NCI-H69 (cell line): ENCODE data around the gene CTNNBL1.
"Not testable (repeated sequence)": the region's sequence is repeated elsewhere in the genome, so short reads cannot be mapped to it uniquely, and the experiment has no call there.

ENCODE experiments used
- DNase-seq: peaks from one replicate; lab custom pipeline; 2025; lab: John Stamatoyannopoulos, UW

CTNNBL1 gene

DNA sequence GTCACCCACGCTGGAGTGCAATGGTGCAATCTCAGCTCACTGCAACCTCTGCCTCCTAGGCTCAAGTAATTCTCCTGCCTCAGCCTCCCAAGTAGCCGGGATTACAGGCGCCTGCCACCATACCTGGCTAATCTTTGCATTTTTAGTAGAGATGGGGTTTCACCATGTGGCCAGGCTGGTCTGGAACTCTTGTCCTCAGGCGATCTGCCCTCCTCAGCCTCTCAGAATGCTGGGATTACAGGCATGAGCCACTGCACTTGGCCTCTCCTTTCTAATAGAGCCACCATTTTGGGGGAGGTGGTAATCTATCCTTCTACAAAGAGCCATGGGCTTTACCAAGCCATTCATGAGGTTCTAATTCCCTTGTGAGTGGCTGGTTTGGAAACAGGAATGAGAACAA is 14.1 kb upstream of the CTNNBL1 start:
- DNase-seq = not testable (repeated sequence)

DNA sequence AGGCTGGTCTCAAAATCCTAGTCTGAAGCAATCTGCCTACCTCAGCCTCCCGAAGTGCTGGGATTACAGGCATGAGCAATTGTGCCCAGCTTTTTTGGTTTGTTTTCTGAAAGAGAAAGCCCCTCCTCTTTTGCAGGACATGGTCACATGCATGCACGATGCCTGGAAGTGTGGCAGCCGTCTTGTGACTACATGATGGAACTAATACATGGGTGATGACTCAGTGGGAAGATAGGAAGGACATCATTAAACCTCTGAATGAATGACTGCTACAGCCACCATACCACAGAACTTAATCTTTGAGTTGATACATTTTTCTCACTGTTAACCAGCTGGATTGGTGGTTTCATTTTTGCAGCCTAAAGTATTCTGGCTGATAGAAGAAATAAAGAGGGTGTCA is 13.4 kb upstream of the CTNNBL1 start:
- no peak for DNase-seq

DNA sequence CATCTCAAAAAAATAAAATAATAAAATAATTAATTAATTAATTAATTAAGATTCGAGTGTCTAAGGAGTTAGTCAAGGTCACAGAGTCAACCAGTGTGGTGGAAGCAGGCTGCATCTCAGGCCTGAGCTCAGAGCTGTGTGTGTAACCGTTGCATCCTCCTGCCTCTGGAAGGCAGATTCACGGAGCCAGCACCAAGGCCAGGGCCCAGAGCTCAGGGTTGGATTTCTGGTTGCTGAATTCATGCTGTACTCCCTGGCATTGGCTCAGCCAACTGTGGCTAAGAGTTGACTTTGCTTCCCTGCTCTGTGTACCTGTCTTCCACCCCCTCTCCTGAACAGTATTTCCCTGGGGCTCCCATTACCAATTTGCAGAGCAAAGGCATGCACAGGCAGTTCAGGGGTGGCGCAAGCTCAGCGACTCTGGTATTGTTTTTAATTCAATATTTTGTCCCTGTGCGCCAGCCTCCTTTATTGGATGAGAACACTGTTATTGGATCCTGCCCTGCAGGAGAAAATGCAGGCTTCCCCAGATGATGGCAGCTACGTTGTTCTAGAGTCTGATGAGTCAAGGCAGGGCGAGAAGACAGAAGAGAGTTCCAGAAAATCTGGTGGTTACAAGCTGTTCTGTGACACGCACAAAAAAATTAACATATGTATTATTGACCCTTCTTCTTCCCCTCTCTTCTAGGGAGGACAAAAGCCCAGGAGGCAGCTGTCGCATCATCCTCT is 12.3 kb upstream of the CTNNBL1 start:
- no peak for DNase-seq

DNA sequence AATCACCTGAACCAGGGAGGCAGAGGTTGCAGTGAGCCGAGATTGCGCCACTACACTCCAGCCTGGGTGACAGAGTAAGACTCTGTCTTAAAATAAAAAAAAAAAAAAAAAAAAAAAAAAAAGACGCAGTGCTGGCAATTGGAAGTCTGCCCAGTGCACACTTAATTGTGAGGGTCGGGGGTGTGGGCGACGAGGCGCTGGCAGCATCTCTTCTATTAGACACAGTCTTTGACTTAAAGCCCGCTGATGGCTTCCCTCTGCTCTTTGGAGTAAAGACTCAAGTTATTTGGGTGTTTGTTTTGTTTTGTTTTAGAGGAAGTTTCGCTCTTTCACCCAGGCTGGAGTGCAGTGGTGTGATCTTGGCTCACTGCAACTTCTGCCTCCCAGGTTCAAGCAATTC is 10.7 kb upstream of the CTNNBL1 start:
- not testable (repeated sequence) for DNase-seq

GRCh38 chr20:37686762-37687477 is 6.9 kb upstream of the CTNNBL1 start:
- DNase-seq = no peak

DNA sequence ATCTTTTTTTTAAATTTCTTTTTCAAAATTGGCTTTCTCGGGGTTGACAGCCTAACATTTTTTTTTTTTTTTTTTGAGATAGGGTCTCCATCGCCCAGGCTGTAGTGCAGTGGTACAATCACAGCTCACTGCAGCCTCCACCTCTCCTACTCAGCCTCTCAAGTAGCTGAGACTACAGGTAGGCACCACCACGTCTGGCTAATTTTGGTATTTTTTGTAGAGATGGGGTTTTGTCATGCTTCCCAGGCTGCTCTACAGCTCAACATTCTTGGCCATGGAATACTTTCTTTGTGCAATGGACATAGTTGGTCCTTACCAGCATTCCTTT is 6.4 kb upstream of the CTNNBL1 start:
- no peak for DNase-seq

DNA sequence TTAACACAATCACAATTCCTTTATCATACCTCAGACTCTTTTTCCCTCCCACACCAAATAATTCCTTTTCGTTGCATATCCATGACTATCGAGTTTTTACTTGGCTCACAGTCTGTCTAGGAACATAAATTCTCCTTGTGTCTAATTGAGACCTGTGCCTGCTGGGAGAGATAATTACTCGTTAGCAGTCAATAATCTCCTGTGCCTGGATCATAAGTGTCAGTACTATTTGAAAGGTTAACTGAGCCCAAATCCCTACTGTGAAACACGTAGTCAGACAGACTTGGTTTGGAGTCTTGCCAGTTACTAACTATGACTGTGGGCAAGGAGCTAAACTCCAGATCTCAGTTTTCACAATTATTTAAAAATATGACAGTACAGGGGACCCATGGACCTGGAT is 5.7 kb upstream of the CTNNBL1 start:
- peak; percentile 84 for DNase-seq

DNA sequence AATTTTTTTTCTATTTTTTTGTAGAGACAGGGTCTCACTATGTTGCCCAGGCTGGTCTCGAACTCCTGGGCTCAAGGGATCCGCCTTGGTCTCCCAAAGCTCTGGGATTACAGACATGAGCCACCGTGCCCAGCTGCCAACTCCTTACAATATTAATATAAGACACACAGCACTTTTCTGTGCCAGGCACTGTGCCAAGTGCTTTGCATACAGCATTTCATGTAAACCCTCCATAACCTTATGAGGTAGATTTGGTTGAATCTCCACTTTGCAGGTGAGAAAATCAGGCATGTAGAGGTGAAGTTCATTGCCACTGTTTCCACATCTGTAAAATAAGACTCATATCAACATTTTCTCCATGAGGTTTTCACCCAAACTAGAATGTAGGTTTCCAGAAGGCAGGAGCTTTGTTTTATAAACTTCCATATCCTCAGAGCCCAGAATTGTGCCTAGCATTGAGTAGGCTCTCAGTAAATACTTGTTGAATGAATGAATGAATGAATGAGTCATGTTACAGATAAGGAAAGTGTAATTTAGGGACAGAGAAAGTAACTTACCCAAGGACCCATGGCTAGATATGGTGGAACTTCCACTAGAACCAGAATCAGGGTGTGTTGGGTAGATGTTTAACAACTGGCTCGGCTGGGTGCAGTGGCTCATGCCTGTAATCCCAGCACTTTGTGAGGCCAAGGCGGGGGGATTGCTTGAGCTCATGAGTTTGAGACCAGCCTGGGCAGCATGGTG is 3.0 kb upstream of the CTNNBL1 start:
- no peak for DNase-seq

DNA sequence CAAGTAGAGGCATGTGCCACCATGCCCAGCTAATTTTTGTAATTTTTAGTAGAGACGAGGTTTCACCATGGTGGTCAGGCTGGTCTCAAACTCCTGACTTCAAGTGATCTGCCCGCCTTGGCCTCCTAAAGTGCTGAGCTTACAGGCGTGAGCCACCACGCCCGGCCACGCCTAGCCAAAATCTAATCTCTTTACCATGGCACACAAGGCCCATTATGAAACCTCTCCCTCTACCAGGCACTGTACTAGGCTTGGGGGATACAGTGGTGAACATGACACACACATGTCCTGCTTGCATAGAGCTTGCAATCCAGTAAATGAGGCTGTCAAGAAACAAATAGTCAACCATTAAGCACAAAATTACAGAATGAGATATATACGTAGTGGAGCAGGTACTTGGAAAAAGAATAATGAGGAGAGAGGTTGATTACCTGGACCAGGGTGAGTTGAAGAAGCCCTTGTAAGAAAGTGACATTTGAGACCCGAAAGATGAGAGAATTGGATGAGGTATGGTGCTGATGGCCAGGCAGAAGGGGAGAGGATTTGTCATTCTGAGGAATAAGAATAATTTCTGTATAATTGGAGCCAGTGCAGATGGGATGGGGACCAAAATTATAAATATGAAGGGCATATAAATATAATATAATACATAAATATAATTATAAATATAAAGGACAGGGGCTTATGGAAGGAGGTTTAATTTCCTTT is 1.2 kb upstream of the CTNNBL1 start:
- DNase-seq = no peak

DNA sequence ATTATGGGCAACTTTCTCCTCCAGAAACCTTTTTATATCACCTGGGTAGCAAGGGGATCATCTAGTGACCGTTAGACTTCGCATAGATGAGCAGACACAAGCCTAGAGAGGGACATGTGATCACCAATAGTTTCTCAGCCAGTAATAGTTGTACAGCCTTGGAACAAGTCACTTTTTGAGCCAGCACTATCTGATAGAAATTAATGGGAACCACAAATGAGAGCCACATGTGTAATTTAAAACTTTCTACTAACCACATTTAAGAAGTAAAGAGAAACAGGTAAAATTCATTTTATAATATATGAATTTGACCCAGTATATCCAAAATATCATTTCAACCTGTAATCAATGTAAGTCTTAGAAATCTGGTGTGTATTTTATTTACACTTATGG is 592 bp upstream of the CTNNBL1 start:
- no peak for DNase-seq

DNA sequence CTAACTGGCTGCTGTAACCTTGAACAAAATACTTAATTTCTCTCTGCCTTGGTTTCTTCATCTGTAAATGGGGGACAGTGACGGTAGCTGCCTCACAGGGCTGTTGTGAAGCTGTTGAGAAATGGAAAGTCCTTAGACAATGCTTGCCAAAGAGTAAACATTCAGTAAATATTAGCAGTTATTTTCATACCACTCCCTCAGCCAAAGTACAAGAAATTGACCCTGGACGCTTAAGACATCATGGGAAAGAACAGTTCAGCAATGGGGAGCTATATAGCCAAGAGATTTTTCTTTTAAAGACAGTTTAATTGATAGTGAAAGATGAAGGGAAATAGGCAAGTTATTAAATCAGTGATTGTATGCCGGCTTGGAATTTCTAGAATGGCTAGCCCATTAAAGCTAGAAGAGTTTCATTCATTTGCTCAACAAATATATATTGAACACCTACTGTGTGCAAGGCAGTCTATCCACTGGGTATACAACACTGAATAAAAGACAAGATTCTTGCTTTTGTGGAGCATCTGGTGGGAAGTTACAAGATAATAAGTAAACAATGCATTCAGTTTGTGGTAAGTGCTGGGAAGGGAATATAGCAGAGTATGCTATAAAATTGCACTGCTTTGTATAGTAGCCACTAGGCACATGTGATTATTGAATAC is 2.0 kb downstream of the CTNNBL1 start:
- DNase-seq = no peak

DNA sequence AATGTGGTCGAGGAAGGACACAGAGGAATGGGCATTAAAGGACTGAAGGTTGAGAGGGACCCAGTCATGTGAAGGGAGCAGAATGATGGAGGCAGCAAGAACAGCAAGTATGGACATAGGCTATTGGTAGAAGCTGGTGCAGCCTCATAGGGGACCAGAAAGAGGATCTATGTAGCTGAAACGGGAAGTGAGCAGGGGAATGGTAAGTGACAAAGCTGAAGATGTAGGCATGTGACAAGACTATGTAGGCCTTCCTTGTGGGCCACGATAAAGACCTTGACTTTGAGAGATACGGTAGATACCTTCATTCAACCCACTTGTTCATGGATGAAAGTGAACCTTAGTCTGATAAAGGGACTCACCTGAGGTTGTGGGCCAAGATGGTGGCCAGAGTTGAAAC is 3.5 kb downstream of the CTNNBL1 start:
- no peak for DNase-seq

- no peak for DNase-seq
Measured at GRCh38 chr20:37699202-37699601, 5.4 kb downstream of the CTNNBL1 start.

- no peak for DNase-seq
Measured at GRCh38 chr20:37700301-37700700, 6.5 kb downstream of the CTNNBL1 start.

DNA sequence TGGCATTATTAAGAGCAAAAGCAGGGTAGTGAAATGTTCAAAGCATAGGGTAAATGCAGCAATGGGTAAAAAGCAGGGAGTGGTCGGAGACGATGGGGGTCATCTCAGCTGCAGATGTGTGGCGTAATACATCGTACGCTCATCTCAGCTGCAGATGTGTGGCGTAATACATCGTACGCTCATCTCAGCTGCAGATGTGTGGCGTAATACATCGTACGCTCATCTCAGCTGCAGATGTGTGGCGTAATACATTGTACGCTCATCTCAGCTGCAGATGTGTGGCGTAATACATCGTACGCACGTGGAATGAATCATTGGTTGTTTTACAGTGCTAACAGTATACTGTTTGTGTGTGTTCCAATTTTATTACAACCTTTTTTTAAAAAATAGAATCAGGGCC is 7.8 kb downstream of the CTNNBL1 start:
- not testable (repeated sequence) for DNase-seq

DNA sequence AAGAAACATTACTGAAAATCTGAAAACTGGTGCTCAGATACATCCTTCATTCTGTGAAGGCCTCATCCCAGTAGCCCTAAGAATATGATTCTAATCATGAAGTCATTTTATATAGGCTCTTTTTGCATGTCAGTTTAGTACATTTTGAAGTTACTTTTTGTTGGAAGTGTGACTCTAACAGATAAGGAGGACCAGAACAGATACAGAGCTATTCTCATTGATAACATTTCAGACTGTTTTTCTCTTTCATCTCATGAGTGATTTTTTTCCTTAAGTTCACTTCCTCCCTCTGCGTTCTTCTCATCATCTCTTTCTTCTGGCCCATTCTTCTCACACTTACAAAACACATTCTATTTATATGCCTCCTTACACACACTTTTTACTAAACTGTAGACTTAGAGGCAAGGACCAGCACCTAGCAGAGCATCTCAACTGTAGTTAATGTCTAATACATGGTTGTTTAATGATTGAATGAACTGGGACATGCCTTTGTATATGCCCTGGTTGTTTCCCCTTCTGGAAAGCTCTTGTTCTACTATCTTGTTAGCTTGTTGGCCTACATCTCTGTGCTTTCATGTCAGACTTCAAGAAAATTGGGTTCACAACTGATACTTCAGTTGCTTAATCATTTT is 8.7 kb downstream of the CTNNBL1 start:
- no peak for DNase-seq

- no peak for DNase-seq
Measured at GRCh38 chr20:37703035-37703845, 9.4 kb downstream of the CTNNBL1 start.

DNA sequence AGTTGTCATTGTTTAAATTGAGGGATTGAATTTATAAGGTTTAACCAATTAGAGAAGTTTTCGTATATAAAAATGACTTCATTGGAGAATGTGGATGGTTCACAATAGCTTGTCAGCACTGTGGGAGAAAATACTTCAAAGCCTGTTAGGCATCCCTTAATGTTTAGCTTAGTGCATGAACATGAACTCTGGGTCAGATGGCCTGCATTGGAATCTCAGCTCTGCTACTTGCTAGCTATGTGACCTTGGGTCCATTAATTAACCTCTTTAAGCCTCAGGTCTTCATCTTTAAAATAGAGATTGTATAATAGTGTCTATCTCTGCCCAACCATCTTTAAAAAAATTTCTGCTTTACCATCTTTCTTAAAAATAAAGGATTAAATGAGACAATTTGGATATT is 11.1 kb downstream of the CTNNBL1 start:
- DNase-seq = no peak

DNA sequence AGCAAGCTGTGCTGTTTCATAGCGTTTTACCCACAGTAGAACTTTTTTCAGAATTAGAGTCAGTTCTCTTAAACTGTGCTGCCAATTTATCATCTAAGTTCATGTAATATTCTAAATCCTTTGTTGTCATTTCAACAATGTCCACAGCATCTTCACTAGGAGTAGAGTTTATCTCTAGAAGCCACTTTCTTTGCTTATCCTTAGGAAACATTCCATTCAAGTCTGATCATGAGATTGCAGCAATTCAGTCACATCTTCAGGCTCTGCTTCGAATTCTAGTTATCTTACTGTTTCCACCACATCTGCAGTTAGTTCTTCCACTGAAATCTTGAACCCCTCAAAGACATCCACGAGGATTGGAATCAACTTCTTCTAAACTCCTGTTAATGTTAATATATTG is 12.5 kb downstream of the CTNNBL1 start:
- no peak for DNase-seq

- DNase-seq = no peak
Measured at GRCh38 chr20:37711001-37711400, 17.2 kb downstream of the CTNNBL1 start.
